ENCODE data around the gene GUCY1A1.

Gene GUCY1A1

DNA sequence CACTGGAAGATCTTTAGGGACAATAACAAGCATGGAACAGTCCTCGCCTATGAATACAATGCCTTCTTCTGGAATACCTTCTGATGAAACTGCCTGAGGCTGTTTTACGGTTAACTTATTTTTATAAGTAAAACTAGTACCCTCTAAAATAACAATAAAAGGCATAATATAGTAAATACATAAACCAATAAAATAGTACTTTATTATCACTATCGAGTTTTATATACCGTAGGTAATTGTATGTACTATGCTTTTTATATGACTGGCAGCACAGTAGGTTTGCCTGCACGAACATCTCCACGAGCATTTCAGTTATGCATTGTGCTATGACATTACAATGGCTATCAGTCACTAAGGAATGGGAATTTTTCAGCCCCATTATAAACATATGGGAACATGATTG is 8.0 kb downstream of the GUCY1A1 start:
- Histone ChIP-seq H3K9me3 (ENCODE audit: control insufficient read depth, insufficient read depth, low read depth, low read length) (no peaks in the 10 kb centered on the region), H3K4me3 (ENCODE audit: low read depth, low read length) (no peak overlapping the region), H3K4me1 (ENCODE audit: control insufficient read depth, insufficient read depth, low read length) (peaks cover 18% of the 10 kb centered on the region; the same call in 1 of the 2 replicates), H3K36me3 (ENCODE audit: control insufficient read depth in 2 of 2, insufficient read depth in 1 of 2, low read length in 2 of 2) (no peaks in the 10 kb centered on the region), H3K27ac (ENCODE audit: extremely low read depth, low read depth, low read length) (no peak overlapping the region)
- ChIA-PET CTCF (no interaction called here), POLR2A (no interaction called here)
- TF ChIP-seq PRDM6 (tag by site-specific recombination; IDR thresholded peaks at IDR 0.05), result peak; percentile 93
- TF ChIP-seq ZNF785 (tag by site-specific recombination; IDR thresholded peaks at IDR 0.05), result no peak
- TF ChIP-seq FEZF1 (tag by site-specific recombination; IDR thresholded peaks at IDR 0.05), result peak; percentile 76
- TF ChIP-seq ZNF843 (tag by site-specific recombination; IDR thresholded peaks at IDR 0.05), result peak; percentile 88
- TF ChIP-seq GFI1B (tag by site-specific recombination; IDR thresholded peaks at IDR 0.05), result no peak
- 0 out of 2 replicates have a peak, but pooled peaks have one; percentile 19 for TF ChIP-seq ZBTB8A (tag by site-specific recombination; IDR thresholded peaks at IDR 0.05)
- TF ChIP-seq, protein P1, sequence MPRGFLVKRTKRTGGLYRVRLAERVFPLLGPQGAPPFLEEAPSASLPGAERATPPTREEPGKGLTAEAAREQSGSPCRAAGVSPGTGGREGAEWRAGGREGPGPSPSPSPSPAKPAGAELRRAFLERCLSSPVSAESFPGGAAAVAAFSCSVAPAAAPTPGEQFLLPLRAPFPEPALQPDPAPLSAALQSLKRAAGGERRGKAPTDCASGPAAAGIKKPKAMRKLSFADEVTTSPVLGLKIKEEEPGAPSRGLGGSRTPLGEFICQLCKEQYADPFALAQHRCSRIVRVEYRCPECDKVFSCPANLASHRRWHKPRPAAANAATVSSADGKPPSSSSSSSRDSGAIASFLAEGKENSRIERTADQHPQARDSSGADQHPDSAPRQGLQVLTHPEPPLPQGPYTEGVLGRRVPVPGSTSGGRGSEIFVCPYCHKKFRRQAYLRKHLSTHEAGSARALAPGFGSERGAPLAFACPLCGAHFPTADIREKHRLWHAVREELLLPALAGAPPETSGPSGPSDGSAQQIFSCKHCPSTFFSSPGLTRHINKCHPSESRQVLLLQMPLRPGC (tag by site-specific recombination; IDR thresholded peaks at IDR 0.05), result no peak
- 0 out of 2 replicates have a peak, but pooled peaks have one; percentile 14 for TF ChIP-seq ZNF341 (tag by site-specific recombination; IDR thresholded peaks at IDR 0.05; ENCODE audit: low read depth)
- no peak for TF ChIP-seq ZNF221 (tag by site-specific recombination; IDR thresholded peaks at IDR 0.05; ENCODE audit: borderline replicate concordance)
- peak; percentile 71; the same call in 1 of the 2 replicates for TF ChIP-seq ZNF18 (tag by site-specific recombination; IDR thresholded peaks at IDR 0.05)
- TF ChIP-seq ZNF184 (tag by site-specific recombination; IDR thresholded peaks at IDR 0.05), result no peak
- TF ChIP-seq SP2 (tag by site-specific recombination; IDR thresholded peaks at IDR 0.05), result no peak
- no peak for TF ChIP-seq ZNF76 (tag by site-specific recombination; IDR thresholded peaks at IDR 0.05; ENCODE audit: borderline replicate concordance, low read depth)
- no peak for TF ChIP-seq ZNF664 (tag by site-specific recombination; IDR thresholded peaks at IDR 0.05)
- no peak for TF ChIP-seq ZNF174 (tag by site-specific recombination; IDR thresholded peaks at IDR 0.05)
- peak; percentile 90 for TF ChIP-seq ZNF580 (tag by site-specific recombination; IDR thresholded peaks at IDR 0.05)
- TF ChIP-seq ZNF48 (tag by site-specific recombination; IDR thresholded peaks at IDR 0.05), result no peak
- peak; percentile 49; the same call in 1 of the 2 replicates for TF ChIP-seq ZNF596 (tag by site-specific recombination; IDR thresholded peaks at IDR 0.05)
- no peak for TF ChIP-seq TRIM28 (IDR thresholded peaks at IDR 0.05; ENCODE audit: borderline replicate concordance, low read length)
- TF ChIP-seq ZNF274 (IDR thresholded peaks at IDR 0.05; ENCODE audit: low read length), result no peak
- no peak for TF ChIP-seq ZNF274 (tag by site-specific recombination; IDR thresholded peaks at IDR 0.05; ENCODE audit: borderline replicate concordance)
- peak; percentile 44; the same call in 1 of the 2 replicates for TF ChIP-seq OSR2 (tag by site-specific recombination; IDR thresholded peaks at IDR 0.05)
- TF ChIP-seq, protein P2, sequence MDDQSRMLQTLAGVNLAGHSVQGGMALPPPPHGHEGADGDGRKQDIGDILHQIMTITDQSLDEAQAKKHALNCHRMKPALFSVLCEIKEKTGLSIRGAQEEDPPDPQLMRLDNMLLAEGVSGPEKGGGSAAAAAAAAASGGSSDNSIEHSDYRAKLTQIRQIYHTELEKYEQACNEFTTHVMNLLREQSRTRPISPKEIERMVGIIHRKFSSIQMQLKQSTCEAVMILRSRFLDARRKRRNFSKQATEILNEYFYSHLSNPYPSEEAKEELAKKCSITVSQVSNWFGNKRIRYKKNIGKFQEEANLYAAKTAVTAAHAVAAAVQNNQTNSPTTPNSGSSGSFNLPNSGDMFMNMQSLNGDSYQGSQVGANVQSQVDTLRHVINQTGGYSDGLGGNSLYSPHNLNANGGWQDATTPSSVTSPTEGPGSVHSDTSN (CRISPR knock-in tag; IDR thresholded peaks at IDR 0.05), result no peak
- no peak for TF ChIP-seq ZBTB11 (tag by site-specific recombination; conservative IDR thresholded peaks at IDR 0.05; ENCODE audit: low read depth)
- peak; percentile 44 for TF ChIP-seq IKZF3 (tag by site-specific recombination; IDR thresholded peaks at IDR 0.05)
- TF ChIP-seq ZNF626 (tag by site-specific recombination; IDR thresholded peaks at IDR 0.05), result no peak

Data from HEK293 (cell line).